Esophagus squamous epithelium (tissue), 5 donors: ENCODE measurements around the gene LRP2BP. TPM values are rescaled to one million over a fixed set of nuclear protein-coding genes. Genes with fewer than 3 reads are reported as not detected.
"Not testable (repeated sequence)": the region's sequence is repeated elsewhere in the genome, so short reads cannot be mapped to it uniquely, and the experiment has no call there.

Source experiments
- DNase-seq: peaks from one replicate; lab custom pipeline; 2025; lab: John Stamatoyannopoulos, UW
- H3K27ac ChIP-seq, 4 donors: fragments of 200-600 bp; sonication (generic); one replicate each; pipeline ENCODE4 v1.5.1; 2016 to 2019; ENCODE audit warnings: mild to moderate bottlenecking in 1 of 4
- H3K27me3 ChIP-seq, 4 donors: fragments of 200-600 bp; sonication (generic); 1 replicate in 3 of 4; 2 replicates in 1 of 4; pipeline versions ENCODE4 v1.5.1 to v1.6.0; 2017 to 2021; ENCODE audit warnings: antibody characterized with exemption in 1 of 4
- H3K36me3 ChIP-seq, 3 donors: fragments of 200-600 bp; sonication (generic); one replicate each; pipeline ENCODE4 v1.5.1; 2016 to 2019
- H3K4me1 ChIP-seq, 3 donors: fragments of 200-600 bp; sonication (generic); one replicate each; pipeline ENCODE4 v1.5.1; 2017 to 2019
- H3K4me3 ChIP-seq, 4 donors: fragments of 200-600 bp; sonication (generic); 1 replicate in 3 of 4; 2 replicates in 1 of 4; pipeline ENCODE4 v1.5.1; 2016 to 2019; ENCODE audit warnings: mild to moderate bottlenecking in 2 of 4, moderate library complexity in 1 of 4
- H3K9me3 ChIP-seq, 3 donors: fragments of 200-600 bp; sonication (generic); one replicate each; pipeline ENCODE4 v1.5.1; 2016 to 2019
- POLR2A ChIP-seq, 4 donors: fragments of 450-650 bp; IDR thresholded peaks; one replicate each; pipeline ENCODE4 v1.6.1; 2017; ENCODE audit warnings: antibody characterized with exemption in 4 of 4, mild to moderate bottlenecking in 4 of 4, moderate library complexity in 3 of 4
- WGBS, 2 donors: methylation state at CpG; one replicate each; pipeline ENCODE4 v1.1.5; 2018; 5-methylcytosine and 5-hydroxymethylcytosine counted together
- intact Hi-C: fragments of 100-400 bp; cut with DNase I; formaldehyde crosslinking; loops from one replicate; pipeline ENCODE4 v1.15.0; 2022
- small RNA-seq, 4 donors: library from RNA; depleted of rRNA; stranded (forward); fragments of <200 nt; gene quantifications; one replicate each; pipeline ENCODE3, GENCODE V24; 2016
- total RNA-seq, 4 donors: library from RNA; depleted of rRNA; stranded (reverse); fragments of >200 nt; gene quantifications; one replicate each; pipeline ENCODE4 v1.1.0, GENCODE V29; 2016
- TF ChIP-seq, protein P1 (sequence below), 6 experiments: fragments of 450-650 bp in 4 of 6; fragments of 200-600 bp in 2 of 6; sonication (generic) in 2 of 6; IDR thresholded peaks; one replicate each; pipeline ENCODE4 v1.5.1; 2016 to 2019; ENCODE audit warnings: antibody characterized with exemption in 6 of 6, mild to moderate bottlenecking in 4 of 6, moderate library complexity in 4 of 6
- donor health status: DM: yes; HTN: yes; CAD: no.

Gene LRP2BP
- total RNA-seq, 4 donors from 2014 or later, result 0.08 to 0.57 (median 0.22) TPM; not detected in 1

DNA sequence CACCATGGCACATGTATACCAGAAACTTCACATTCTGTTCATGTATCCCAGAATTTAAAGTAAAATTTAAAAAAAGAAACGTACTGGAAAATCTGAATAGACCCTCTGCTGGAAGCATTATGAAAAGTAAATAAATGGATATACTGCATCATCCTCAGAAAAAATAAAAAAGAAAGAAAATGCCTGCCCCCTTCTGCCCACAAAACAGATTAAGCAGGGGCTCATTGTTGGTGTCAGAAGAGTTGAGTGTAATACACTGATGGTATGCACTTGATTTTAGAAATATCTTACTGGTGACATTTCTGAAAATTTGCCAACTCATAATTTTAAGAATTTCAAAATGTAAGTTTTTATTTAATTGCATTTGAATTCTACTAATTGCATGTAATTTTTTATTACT lies 77.8 kb downstream of the LRP2BP start:
- 86 to 93% methylated on average over 1 of the region's 1 CpG for WGBS, 2 donors
- no peak for DNase-seq
- Histone ChIP-seq H3K27ac (no peak overlapping the region), H3K9me3 (no peaks in the 10 kb centered on the region), H3K36me3 (peaks cover 0 to 55% (median 0%) of the 10 kb centered on the region in 3 donors), H3K4me3 (no peak overlapping the region), H3K4me1 (peaks cover 0 to 4% (median 0%) of the 10 kb centered on the region in 3 donors), H3K27me3 (no peaks in the 10 kb centered on the region)
- intact Hi-C loops, result no loop called here
- TF ChIP-seq, protein P1, sequence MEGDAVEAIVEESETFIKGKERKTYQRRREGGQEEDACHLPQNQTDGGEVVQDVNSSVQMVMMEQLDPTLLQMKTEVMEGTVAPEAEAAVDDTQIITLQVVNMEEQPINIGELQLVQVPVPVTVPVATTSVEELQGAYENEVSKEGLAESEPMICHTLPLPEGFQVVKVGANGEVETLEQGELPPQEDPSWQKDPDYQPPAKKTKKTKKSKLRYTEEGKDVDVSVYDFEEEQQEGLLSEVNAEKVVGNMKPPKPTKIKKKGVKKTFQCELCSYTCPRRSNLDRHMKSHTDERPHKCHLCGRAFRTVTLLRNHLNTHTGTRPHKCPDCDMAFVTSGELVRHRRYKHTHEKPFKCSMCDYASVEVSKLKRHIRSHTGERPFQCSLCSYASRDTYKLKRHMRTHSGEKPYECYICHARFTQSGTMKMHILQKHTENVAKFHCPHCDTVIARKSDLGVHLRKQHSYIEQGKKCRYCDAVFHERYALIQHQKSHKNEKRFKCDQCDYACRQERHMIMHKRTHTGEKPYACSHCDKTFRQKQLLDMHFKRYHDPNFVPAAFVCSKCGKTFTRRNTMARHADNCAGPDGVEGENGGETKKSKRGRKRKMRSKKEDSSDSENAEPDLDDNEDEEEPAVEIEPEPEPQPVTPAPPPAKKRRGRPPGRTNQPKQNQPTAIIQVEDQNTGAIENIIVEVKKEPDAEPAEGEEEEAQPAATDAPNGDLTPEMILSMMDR (IDR thresholded peaks at IDR 0.05), result no peak
- TF ChIP-seq POLR2A (IDR thresholded peaks at IDR 0.05), result no peak

DNA sequence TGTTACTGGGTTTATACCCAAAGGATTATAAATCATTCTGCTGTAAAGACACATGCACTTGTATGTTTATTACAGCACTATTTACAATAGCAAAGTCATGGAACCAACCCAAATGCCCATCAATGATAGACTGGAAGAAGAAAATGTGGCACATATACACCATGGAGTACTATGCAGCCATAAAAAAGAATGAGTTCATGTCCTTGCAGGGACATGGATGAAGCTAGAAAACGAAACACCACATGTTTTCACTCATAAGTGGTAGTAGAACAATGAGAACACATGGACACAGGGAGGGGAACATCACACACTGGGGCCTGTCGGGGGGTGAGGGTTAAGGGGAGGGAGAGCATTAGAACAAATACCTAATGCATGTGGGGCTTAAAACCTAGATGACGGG lies 78.3 kb downstream of the LRP2BP start:
- H3K36me3 ChIP-seq, result peaks cover 0 to 59% (median 0%) of the 10 kb centered on the region in 3 donors
- intact Hi-C loops, H3K4me1 ChIP-seq, H3K9me3 ChIP-seq, H3K27me3 ChIP-seq, DNase-seq, H3K4me3 ChIP-seq, H3K27ac ChIP-seq: not testable (repeated sequence)
- 70 to 100% methylated on average over 3 of the region's 3 CpGs for WGBS, 2 donors

Small RNAs within 50 kb of the gene (small RNA-seq; reads per million reads assigned to genes)
- 0 reads per million in 4 donors for gene RF00019

Other genes starting within 250 kb of the LRP2BP start
- gene CFAP97, start 191.9 kb downstream of the LRP2BP start, total RNA-seq, result 10 to 100 TPM; 14.6 to 34.0 (median 20.0) TPM
- gene SNX25, start 186.3 kb downstream of the LRP2BP start, total RNA-seq, result 10 to 100 TPM in 1 of 4 donors, 1 to 10 TPM in 3; 5.5 to 18.9 (median 7.5) TPM
- 10 to 100 TPM in 1 of 4 donors, 1 to 10 TPM in 3; 4.7 to 40.1 (median 6.4) TPM for gene ANKRD37, start 917 bp upstream of the LRP2BP start, total RNA-seq
- gene UFSP2, start 30.0 kb upstream of the LRP2BP start, total RNA-seq, result 10 to 100 TPM; 20.0 to 32.4 (median 23.3) TPM
- 1 to 10 TPM in 3 of 4 donors, under 1 TPM in 1; 0.18 to 2.3 (median 1.3) TPM for gene CCDC110, start 75.8 kb upstream of the LRP2BP start, total RNA-seq
- gene PDLIM3, start 139.6 kb upstream of the LRP2BP start, total RNA-seq, result 100 to 1,000 TPM in 1 of 4 donors, 10 to 100 TPM in 3; 13.9 to 322 (median 44.6) TPM